ENCODE data around the gene INAFM2.

Gene INAFM2

DNA sequence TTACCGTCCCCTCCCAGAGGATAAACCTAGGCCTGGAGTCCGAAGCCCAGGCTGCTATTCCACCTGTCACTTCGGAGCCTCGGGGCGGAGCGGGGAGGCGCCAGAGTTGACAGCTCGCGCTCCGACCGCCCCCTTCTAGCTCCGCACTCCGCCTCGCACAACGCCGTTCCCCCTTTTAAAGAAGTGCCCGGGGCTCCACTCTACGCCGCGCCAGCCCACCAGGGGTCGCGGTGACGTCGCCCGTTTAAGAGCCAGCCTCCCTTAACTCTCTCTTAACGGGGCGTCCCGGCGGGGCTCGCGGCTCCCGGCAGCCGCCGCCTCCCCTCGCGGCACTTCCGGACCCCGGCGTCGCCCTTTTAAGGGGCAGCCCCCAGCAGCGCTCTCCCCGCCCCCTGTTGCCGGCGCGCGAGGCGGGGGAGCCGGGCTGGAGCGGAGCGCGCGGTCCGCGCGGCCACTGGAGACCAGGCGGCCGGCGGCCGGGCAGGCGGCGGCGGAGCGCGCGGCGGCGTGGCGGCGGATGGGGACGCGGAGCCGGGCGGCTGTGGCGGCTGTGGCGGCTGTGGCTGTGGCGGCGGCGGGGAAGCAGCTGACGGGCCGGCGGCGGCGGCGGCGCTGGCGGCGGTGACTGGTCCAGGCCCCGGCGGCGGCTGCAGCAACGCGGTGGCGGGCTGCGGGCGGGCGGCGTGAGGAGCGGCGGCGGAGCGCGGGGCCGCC is at the start of gene INAFM2:
Gene INAFM2 (plus strand): TSS at position 454 of the 714 bp plus-strand sequence. CDS start 364 bp downstream, outside the sequence.
- DNase-seq: peak; percentile 77 to 83

DNA sequence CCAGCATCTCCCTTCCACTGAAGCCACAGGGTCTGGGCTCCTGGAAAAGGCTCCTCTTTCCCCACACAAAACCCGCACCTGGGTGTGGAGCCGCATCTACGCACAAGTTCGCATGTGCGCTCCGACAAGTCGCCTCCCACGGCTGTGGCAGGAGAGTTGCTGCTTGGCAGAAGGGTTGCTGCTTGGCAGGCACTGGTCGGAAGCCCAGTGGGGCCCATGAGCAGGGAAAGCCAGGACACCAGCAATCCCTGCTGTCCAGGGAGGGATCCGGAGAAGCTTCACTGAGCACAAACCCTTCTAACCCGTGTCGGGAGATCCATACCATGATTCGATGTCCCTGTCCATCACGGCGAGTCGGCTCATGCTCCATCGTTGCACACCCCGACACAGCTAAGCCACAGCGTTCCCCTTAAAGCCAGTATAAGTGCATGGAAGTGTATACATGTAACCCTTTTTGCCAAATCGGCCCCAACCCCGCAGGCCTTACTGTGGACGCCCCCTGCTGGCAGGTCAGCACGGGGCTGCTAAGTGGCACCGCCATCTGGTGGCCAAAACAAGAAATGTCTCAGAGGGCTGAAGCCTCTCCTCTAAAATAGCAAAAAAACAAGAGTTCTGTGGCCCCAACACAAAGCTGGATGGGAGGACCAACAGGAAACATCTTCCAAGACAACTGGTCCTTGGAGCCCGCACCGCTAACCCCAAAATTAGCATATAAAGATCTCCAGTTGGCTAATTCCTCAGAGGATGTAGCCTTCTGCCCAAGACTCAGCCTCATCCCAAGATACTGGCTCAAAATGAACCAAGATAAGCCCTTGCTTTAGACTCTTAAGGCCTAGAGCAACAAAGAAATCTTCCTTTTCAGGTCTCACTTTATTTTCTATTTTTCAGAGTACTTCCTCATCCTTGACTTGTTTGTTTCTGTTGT is 48.9 kb upstream of the INAFM2 start:
- DNase-seq: peak; percentile 57 to 76

GRCh38 chr15:40275523-40275922 is 48.0 kb upstream of the INAFM2 start:
- DNase-seq: no peak

DNA sequence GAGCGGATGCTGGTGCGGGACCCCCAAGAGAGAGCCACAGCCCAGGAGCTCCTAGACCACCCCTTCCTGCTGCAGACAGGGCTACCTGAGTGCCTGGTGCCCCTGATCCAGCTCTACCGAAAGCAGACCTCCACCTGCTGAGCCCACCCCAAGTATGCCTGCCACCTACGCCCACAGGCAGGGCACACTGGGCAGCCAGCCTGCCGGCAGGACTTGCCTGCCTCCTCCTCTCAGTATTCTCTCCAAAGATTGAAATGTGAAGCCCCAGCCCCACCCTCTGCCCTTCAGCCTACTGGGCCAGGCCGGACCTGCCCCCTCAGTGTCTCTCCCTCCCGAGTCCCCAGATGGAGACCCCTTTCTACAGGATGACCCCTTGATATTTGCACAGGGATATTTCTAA is 47.5 kb upstream of the INAFM2 start:
- DNase-seq: no peak

- DNase-seq: no peak
Observed at GRCh38 chr15:40276927-40277326, 46.6 kb upstream of the INAFM2 start.

- DNase-seq: no peak
Observed at GRCh38 chr15:40277471-40277870, 46.0 kb upstream of the INAFM2 start.

DNA sequence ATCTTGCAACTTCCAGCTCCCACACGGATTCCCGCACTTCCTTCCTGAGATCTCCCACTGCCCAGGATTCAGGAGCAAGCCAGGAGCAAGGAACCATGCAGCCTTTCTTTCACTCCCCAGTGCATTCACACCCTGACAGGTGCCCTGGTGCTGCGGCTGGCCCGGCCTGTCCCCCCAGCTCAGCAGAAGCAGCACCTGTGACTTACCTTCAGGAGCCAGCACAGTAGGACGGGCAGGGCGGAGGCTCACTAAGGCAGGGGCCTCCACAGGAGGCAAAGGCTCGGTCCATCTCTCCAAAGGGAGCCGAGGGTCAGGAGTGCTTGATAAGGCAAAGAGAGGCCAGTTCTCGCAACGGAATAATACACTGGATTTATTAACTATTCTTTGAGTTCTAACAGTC is 45.5 kb upstream of the INAFM2 start:
- no peak for DNase-seq

GRCh38 chr15:40279437-40280141 is 43.9 kb upstream of the INAFM2 start:
- DNase-seq: peak; percentile 15 to 34

- DNase-seq: no peak
Observed at GRCh38 chr15:40280260-40281056, 43.0 kb upstream of the INAFM2 start.

GRCh38 chr15:40281057-40281800 is 42.3 kb upstream of the INAFM2 start:
- no peak for DNase-seq

GRCh38 chr15:40281801-40282146 is 41.7 kb upstream of the INAFM2 start:
- no peak for DNase-seq

- DNase-seq: no peak
Observed at GRCh38 chr15:40282147-40282868, 41.2 kb upstream of the INAFM2 start.

DNA sequence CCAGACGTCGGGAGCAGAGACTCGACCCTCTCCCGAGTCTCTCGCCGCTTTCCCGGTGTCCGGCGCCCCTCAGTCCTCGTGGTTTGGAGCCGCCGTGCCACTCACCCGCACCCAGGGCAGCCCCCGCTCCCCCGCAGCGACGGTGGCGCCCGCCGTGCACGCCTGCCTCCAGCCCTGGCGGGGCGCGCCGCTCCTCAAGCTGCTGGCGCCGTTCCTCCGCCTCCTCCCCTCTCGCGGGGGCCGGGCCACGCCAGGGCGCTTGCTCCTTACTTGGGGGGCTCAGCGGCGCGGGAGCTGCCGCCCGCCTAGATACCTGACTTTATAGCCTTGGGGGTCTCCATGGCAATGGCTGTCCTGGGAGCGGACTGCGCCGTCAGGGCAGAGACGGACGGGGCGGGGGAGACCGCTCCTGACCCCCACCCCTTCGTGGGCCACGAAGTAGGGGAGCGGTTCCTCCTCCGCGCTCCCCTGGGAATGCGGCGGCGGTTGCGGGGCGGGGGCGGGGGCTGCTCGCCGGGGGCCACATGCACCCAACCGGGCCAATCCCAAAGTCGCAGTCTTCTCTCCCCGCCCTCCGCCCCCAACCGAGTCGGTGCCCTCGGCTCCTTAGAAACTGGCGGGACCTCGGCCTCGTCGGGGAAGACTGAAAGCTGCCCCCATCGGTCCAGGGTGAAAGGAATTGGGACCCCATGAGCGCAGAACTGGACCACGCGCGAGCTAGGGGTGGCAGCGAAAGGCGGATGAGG is 40.5 kb upstream of the INAFM2 start, which contains the start of gene ANKRD63:
Gene ANKRD63 (minus strand): TSS at position 196 of the 746 bp plus-strand sequence. CDS start 478 bp downstream, outside the sequence.
- DNase-seq: no peak

GRCh38 chr15:40283615-40284300 is 39.7 kb upstream of the INAFM2 start:
- DNase-seq: no peak

- DNase-seq: no peak
Observed at GRCh38 chr15:40285151-40285550, 38.3 kb upstream of the INAFM2 start.

- no peak for DNase-seq
Observed at GRCh38 chr15:40285554-40286011, 37.9 kb upstream of the INAFM2 start.

GRCh38 chr15:40286061-40286532 is 37.4 kb upstream of the INAFM2 start:
- DNase-seq: no peak

GRCh38 chr15:40286794-40287193 is 36.7 kb upstream of the INAFM2 start:
- no peak for DNase-seq

DNA sequence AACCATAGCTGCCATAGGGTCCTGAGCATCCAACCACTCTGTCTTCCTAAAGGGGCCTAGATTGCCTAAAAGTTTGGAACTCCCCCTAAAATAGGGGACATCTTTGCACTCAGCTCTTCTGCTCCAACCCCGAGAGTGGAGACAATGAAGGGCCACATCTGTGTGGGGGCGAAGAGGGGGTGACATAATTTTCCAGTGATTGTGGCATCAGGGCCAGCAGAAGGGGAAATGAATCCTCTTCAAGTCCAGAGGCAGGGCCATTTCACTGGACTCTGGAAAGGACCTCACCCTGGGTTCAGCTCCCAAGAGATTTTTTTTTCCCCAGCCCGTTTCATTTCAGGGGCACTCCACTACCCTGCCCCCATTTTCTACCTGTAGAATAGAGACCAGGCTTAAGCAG is 36.0 kb upstream of the INAFM2 start:
- DNase-seq: no peak

Data from hippocampal formation (tissue), 2 donors.